NCI-H1105 (cell line): Measurements from ENCODE around the gene IREB2.

Experiments
- DNase-seq: peaks from one replicate; lab custom pipeline; 2025; lab: John Stamatoyannopoulos, UW

Gene IREB2

DNA sequence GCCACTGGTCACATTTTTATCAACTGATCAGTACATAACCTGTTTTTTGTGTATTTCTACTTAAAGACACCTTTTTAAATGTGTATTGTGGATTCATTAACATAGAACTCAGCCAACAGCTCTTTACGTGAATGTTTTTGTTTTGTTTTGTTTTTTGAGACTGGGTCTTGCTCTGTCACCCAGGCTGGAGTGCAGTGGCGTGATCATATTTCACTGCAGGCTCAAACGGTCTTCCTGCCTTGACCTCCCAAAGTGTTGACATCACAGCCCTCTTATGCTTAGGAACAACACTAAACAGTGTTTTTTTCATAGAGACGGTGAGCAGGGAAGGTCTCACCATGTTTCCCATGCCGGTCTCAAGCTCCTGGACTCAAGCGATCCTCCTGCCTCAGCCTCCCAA lies 112.2 kb downstream of the IREB2 start:
- no peak for DNase-seq

DNA sequence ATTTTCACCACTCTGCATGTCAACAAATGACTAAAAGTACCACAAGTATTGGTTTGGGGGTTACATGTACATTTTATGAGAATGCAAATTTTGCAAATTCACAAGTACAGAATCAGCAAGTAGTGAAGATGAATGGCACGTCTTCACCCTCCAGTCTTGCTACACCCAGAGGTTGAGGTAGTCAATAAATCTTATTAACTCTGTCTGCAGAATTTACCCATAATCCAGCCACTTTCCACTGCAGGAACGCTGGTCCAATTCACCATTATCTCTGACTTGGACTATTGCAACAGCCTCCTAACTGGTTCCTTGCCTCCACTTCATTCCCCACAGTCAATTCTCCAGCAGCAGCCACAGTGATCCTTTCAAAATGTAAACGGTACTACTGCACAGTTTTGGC lies 112.8 kb downstream of the IREB2 start:
- no peak for DNase-seq
